Renal pelvis (tissue), 12 donors: ENCODE results near the gene ZNF488. TPM values are rescaled to one million over a fixed set of nuclear protein-coding genes. Genes with fewer than 3 reads are reported as not detected.
"Not testable (repeated sequence)": the region's sequence is repeated elsewhere in the genome, so short reads cannot be mapped to it uniquely, and the experiment has no call there.

Experiments used
- DNase-seq: peaks from one replicate; pipeline ENCODE4 v3.0.0-alpha.2; 2013
- long read RNA-seq, 16 experiments: transcript quantifications; one replicate each; lab custom pipeline, GENCODE V29; 2026
- polyA plus RNA-seq, 3 donors: library from polyadenylated mRNA; unstranded; fragments of 120-200 nt; gene quantifications; one replicate each; pipeline ENCODE4 v1.2.1, GENCODE V29; 2013; ENCODE audit not compliant: insufficient read length in 3 of 3

ZNF488 gene, protein sequence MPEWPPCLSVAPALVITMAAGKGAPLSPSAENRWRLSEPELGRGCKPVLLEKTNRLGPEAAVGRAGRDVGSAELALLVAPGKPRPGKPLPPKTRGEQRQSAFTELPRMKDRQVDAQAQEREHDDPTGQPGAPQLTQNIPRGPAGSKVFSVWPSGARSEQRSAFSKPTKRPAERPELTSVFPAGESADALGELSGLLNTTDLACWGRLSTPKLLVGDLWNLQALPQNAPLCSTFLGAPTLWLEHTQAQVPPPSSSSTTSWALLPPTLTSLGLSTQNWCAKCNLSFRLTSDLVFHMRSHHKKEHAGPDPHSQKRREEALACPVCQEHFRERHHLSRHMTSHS
- 1 to 10 TPM; 4.8 to 5.7 (median 5.4) TPM for polyA plus RNA-seq
- long read RNA-seq, donor 1: 0 reads
- long read RNA-seq, donor 2, partial matches to known transcripts: 0 of 1 reads
- long read RNA-seq, donor 2, other reads (novel, unspliced or antisense): 0 of 1 reads
- long read RNA-seq, donor 3, partial matches to known transcripts: 0 of 2 reads
- long read RNA-seq, donor 3, other reads (novel, unspliced or antisense): 0 of 2 reads
- long read RNA-seq, donor 4, partial matches to known transcripts: 0 of 1 reads
- long read RNA-seq, donor 4, other reads (novel, unspliced or antisense): 0 of 1 reads
- long read RNA-seq, donor 5: 0 reads
- long read RNA-seq, donor 6: 0 reads
- long read RNA-seq, donor 7, transcript ZNF488-201 (2 exons, 3,496 nt): major isoform, 5 of 5 reads
- long read RNA-seq, donor 7, partial matches to known transcripts: 0 of 5 reads
- long read RNA-seq, donor 7, other reads (novel, unspliced or antisense): 0 of 5 reads
- long read RNA-seq, donor 8, partial matches to known transcripts: 0 of 1 reads
- long read RNA-seq, donor 8, other reads (novel, unspliced or antisense): 0 of 1 reads
- long read RNA-seq, donor 9, partial matches to known transcripts: 0 of 1 reads
- long read RNA-seq, donor 9, other reads (novel, unspliced or antisense): 0 of 1 reads
- long read RNA-seq, donor 10, transcript ZNF488-201 (2 exons, 3,496 nt): major isoform, 5 of 5 reads
- long read RNA-seq, donor 10, partial matches to known transcripts: 0 of 5 reads
- long read RNA-seq, donor 10, other reads (novel, unspliced or antisense): 0 of 5 reads
- long read RNA-seq, donor 11, partial matches to known transcripts: 0 of 1 reads
- long read RNA-seq, donor 11, other reads (novel, unspliced or antisense): 0 of 1 reads
- long read RNA-seq, donor 12, partial matches to known transcripts: 0 of 2 reads
- long read RNA-seq, donor 12, other reads (novel, unspliced or antisense): 0 of 2 reads
- long read RNA-seq, donor 13: 0 reads
- long read RNA-seq, donor 14: 0 reads
- long read RNA-seq, donor 15, partial matches to known transcripts: 0 of 2 reads
- long read RNA-seq, donor 15, other reads (novel, unspliced or antisense): 0 of 2 reads
- long read RNA-seq, donor 16, partial matches to known transcripts: 0 of 2 reads
- long read RNA-seq, donor 16, other reads (novel, unspliced or antisense): 0 of 2 reads

DNA sequence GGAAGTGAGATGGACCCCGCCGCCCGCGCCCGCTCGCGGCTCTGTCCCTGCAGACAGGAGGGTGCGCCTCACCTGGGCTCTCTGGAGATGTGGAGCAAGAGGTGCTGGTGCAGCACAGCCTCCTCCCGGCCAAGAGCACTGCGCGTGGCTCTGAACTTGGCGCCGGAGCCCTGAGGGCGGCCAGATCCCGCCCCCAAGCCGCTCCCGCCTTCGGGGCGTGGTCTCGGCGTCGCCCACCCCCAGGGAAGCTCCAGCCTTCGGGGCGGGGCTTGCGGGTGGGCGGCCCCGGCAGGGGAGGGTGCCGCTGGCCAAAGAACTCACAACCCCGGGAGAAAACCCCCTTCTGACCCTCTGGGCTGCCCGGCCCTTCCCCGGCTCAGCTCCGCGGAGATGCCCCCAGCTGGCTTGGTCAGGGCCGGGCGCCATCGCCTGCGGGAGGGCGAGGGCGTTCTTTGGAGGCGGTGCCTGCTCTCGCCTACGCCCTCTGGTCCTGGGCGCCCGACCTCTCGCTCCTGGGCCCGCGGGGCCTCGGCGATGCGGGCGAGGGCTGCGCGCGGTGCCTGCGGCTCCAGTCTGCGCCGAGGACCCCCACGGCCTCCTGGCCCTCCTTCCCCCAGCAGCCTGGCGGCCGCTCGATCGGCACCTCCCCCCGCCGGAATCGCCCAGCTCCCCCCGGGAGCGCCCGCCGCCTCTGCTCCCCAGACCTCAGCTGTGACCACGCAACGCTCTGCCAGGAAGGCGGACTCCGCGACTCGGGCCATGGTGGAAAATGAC, at the start of gene ZNF488:
TSS of gene ZNF488 (minus strand) at position 146 of the 774 bp plus-strand sequence. CDS start 15,464 bp downstream, outside the sequence.
- peak; percentile 75 for DNase-seq

- DNase-seq: no peak
Observed at GRCh38 chr10:47425813-47426419, 41.8 kb upstream of the ZNF488 start.

- DNase-seq: no peak
Observed at GRCh38 chr10:47424231-47424630, 40.1 kb upstream of the ZNF488 start.

DNA sequence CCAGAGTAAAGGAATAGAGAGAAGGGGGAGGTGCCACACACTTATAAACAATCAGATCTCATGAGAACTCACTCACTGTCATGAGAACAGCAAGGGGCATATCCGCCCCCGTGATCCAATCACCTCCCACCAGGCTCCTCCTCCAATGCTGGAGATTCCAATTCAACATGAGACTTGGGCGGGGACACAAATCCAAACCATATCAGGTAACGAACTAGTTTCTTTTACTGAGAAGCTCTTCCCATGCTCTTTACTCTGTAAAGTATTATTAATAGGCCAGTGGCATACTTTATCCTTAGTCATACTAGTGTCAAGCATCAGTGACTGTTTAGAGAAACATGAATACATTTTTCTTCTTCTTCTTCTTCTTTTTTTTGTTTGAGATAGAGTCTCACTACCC, 39.4 kb upstream of the ZNF488 start:
- no peak for DNase-seq

DNA sequence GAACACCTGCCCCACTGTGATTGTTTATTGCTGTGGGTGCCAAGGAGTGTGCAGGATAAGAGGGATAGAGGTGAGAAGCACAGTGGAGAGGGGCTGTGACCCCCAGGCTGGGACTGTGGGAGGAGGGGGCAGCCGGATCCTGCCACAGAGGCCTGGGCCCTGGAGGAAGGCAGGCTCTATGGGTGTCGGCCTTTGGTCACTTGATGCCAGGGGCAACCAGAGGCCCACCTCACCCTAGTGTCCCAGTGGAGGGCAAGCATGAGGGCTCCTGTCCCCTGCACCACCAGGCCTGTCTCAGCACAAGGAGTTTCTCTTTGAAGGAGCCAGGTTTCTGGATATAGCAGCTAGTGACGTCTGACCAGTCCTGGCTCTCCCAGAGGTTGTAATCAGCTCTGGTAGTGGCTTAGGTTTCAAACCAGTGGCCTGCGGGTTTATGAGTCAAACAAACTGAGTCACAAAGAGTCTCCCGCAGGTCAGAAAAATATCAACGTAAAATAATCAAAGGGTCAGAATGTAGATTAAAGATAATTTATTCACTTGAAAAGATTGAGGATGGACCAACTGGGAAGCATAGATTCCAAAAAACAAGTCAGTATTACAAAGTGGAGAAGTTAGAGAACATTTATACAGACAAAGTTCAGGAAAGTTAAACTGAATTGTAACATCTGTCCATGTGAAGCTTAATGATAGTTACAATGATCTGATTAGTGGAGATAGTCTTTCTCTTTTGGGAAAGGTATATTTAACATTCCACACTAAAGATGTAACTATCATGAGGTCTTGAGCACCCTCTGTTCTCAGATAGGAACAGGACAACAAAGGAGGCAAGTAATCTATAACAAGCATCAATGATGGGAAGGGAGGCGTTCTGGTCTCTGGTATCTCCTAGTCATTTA, 37.2 kb upstream of the ZNF488 start:
- DNase-seq: no peak

GRCh38 chr10:47420305-47421056, 36.4 kb upstream of the ZNF488 start:
- no peak for DNase-seq

GRCh38 chr10:47419421-47419820, 35.3 kb upstream of the ZNF488 start:
- DNase-seq: no peak

DNA sequence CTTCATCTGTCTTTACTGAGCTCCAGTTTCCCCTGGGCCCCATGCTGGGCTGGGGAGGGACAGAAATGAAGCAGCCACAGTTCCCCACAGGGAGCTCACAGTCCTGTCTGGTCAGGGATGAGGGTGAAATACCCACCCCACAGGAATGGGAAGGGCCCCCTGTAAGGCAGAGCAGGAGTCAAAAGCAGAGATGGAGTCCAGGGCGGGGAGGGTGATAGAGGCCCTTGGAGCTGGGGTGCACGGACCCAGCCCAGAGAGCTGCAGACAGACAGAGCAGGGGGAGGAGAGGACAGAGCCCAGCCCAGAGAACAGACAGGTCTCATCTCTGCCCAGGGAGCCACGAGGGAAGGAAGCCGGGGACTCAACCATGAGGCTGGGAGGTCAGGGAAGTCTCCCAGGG, 34.9 kb upstream of the ZNF488 start:
- no peak for DNase-seq

DNA sequence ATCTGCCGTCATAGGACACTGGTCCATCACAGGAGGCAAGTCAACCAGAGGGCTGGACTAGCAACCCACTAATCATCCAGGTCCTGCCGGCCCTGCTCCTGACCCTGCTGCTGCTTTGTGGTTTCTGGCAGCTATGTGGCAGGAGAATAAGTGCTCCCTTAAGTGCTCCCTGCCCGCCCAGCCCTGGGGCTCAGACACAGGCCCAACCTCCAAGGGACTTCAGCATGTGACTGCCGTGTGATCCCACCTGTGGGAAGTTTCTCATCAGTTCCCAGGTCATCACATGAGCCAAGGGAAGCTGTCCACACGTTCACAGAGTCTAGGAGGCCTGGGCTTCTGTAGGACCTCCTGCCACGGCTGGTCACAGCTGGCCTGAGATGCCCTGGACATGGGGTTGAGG, 34.2 kb upstream of the ZNF488 start:
- no peak for DNase-seq

GRCh38 chr10:47416305-47417218, 32.5 kb upstream of the ZNF488 start:
- DNase-seq: not testable (repeated sequence)

- no peak for DNase-seq
Observed at GRCh38 chr10:47415520-47416304, 31.6 kb upstream of the ZNF488 start.

GRCh38 chr10:47414752-47415519, 30.8 kb upstream of the ZNF488 start:
- DNase-seq: no peak

DNA sequence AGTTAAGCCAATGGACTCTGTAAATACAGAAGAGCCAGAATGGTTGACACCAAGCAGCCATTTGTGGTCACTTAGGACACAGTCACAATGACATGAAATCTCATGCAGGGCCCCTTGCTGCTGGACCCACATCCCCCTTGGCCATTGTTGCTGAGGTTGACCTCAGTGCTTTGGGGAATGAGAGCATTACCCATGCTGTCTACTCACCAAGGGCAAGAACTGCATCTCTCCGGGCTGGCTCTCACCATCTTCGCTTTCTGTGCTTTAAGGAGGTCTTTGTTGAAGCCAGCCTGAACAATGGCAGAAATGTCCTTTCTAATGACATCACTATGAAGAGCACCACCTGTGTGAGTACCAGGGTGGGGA, 30.1 kb upstream of the ZNF488 start:
- DNase-seq: no peak

DNA sequence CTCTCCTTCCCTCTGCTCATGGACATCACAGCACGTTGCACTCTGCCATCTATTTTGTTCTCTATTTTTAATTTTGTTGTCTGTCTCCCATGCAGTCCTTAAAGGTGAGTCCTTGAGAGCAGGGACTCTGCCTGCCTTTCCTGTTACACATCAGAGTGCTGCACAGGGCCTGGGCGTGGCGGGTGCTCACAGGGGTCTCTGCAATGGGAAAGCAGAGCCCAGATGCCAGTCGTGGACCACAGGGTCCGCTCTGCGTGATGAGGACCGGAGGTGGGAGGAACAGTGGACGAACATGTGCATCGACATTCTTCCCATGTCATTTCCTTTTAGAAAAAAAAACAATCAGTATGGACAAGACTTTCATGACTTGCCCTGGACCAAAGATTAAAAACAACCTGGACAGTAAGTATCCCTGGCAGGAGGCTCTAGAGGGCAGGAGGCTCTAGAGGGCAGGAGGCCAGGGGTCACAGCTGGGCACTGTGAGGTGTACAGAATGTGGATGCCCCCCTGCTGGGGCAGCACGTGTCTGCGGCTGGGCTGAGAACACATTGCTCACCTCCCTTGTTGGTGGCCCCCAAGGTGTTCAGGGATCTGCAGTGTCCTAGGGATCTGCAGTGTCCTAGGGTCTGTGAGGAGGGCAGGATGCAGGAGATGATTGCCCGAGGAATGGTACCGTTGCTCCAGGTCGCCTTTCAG, 29.6 kb upstream of the ZNF488 start:
- no peak for DNase-seq

DNA sequence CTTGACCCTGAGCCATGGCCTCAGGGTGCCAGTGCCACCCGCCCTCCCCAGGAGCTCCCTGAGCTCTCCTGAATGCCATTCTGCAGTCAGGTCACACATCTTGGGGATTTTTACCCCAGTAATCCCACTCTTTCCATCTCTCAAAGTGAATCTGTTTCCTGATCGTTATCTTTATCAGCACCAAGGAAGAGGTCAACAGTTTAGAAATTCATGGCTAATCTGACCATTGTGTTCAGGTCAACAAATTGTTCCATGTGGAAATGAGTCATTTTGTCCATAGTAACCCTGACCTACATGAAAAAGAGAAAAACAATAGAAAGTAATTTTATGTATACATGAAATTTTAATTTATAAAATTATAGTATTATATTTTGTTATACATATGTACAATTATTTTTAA, 28.8 kb upstream of the ZNF488 start:
- no peak for DNase-seq
